Kidney tubule cell (primary cell): Measurements from ENCODE around the gene HSPA1B.
"Not testable (repeated sequence)": the region's sequence is repeated elsewhere in the genome, so short reads cannot be mapped to it uniquely, and the experiment has no call there.

ENCODE experiments used
- DNase-seq: peaks from one replicate; pipeline ENCODE4 v3.0.0-alpha.2; 2018; ENCODE audit warnings: low spot score

HSPA1B gene

DNA sequence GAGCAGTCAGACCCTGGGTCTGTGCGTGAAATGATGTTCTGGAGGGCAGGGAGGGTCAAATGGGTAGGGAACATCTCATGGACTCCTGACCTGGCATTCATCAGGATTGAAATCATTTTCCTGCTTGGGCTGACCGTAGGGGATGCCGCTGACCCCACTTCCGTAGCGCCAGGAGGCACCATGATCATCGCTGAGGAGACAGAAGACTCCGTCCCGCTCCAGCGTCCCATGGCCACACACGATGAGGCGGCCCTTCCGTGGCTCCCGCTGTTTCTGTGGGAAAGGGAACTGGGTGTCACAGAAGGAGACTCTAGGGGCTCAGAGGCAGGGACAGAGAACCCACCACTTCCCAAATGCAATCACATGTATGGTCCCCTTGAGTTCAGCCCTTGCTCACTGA lies 32.8 kb downstream of the HSPA1B start:
- no peak for DNase-seq

- no peak for DNase-seq
Measured at GRCh38 chr6:31861150-31861549, 33.6 kb downstream of the HSPA1B start.

- no peak for DNase-seq
Measured at GRCh38 chr6:31861919-31862343, 34.4 kb downstream of the HSPA1B start.

DNA sequence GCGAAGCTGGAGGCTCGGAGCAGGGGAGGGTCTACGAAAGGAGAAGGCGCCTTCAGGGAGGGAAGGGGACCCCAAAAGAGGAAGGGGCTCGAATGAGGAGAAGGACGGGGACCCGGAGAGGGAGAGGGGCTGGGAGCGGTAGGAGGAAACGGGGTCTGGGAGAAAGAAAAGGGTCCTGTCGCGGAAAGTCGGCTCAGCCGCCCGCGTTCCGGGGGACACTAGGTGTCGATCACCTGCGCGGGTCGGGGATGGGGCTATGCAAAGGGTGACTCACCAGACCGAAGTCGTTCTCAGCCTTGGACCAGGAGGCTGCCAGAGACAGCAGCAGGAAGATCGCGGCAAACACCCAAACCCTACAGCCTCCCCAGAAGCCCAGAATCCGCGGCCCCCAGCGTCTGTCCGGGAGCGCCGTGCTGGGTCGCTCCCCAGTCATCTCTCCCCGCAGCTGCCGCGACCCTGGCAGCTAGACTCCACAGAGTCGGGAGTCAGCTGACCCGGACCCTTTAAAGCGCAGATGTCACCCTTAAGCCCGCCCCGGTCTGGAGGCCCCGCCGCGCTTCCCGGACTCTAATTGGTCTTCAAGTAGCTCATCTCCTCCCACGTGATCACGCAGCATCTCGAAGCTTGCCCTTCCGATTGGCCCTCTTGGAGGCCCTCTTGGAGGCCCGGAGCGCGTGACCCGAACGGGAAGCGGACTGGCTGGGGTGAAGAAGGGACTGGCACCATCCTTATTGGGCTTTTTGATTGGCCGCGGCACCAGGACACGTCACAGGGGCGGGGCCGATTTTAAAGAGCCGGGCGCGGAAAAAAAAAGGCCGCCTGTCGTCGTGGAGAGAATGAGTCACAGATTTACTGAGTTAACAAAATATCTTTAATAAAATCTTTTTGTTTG lies 35.1 kb downstream of the HSPA1B start, which contains the start of gene NEU1:
Gene NEU1 (minus strand): TSS at position 478 of the 892 bp plus-strand sequence. CDS start 45 bp downstream, at position 433.
- peak; percentile 100 for DNase-seq

DNA sequence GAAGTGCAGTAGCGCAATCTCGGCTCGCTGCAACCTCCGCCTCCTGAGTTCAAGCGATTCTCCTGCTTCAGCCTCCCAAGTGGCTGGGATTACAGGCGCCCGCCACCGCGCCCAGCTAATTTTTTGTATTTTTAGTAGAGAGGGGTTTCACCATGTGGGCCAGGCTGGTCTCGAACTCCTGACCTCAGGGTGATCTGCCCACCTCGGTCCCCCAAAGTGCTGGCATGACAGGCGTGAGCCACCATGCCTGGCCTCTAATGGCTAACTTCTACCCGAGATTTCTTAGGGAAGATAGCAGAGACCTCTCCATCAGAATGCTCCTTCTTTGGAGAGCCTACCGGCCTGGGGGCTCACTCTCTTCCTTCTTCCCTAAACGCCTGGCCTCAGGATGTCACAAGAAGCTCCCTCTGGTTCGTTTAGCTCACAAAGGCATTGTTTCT lies 36.6 kb downstream of the HSPA1B start:
- DNase-seq = not testable (repeated sequence)

DNA sequence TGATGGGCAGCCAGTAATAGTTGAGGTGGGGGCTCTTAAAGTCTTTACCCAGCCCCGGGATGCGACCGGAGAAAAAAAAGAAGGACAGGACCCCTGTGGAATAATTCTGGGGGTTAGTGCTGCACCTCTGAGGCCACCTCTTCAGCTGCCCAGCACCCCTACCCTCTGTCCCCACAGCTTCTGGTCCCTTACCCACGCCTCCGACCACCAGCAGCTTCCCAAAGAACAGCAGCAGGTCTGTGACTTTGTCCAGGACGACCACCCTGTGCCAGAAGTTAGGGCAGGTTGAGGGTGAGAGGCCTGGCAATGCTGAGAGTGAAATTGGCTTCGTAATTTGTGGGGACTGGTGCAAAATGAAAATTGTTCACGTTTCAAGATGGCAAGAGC lies 37.3 kb downstream of the HSPA1B start:
- DNase-seq = no peak

GRCh38 chr6:31865205-31866118 lies 37.9 kb downstream of the HSPA1B start:
- peak; percentile 81 for DNase-seq

GRCh38 chr6:31868658-31868971 lies 41.1 kb downstream of the HSPA1B start:
- DNase-seq = not testable (repeated sequence)

GRCh38 chr6:31869343-31869742 lies 41.8 kb downstream of the HSPA1B start:
- no peak for DNase-seq

DNA sequence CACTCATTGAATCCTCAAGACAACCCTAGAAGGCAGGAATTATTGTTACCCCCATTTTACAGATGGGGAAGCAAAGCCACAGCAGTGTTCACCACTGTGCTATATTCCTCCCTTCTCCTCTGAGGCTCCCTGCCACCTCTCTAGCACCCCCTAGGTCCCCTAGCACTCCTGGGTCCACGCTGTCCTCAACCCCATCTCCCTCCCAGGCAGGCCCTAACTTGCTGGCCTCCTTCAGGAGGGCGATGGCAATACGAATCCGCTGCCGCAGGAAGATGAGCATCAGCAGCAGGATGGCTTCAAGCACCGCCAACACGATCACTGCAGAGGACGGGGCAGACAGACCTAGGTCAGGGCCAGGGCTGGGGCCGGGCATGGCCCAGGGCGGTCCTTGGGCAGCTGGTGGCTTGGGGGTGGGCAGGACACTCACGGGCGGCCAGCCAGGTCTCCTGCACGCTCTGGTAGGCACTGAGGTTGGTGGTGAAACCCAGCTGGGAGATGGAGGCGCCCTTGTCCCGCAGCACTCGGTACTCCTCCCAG lies 42.9 kb downstream of the HSPA1B start:
- peak; percentile 24 for DNase-seq

GRCh38 chr6:31871046-31871659 lies 43.6 kb downstream of the HSPA1B start:
- DNase-seq = peak; percentile 18

GRCh38 chr6:31874084-31874670 lies 46.6 kb downstream of the HSPA1B start:
- DNase-seq = peak; percentile 52

DNA sequence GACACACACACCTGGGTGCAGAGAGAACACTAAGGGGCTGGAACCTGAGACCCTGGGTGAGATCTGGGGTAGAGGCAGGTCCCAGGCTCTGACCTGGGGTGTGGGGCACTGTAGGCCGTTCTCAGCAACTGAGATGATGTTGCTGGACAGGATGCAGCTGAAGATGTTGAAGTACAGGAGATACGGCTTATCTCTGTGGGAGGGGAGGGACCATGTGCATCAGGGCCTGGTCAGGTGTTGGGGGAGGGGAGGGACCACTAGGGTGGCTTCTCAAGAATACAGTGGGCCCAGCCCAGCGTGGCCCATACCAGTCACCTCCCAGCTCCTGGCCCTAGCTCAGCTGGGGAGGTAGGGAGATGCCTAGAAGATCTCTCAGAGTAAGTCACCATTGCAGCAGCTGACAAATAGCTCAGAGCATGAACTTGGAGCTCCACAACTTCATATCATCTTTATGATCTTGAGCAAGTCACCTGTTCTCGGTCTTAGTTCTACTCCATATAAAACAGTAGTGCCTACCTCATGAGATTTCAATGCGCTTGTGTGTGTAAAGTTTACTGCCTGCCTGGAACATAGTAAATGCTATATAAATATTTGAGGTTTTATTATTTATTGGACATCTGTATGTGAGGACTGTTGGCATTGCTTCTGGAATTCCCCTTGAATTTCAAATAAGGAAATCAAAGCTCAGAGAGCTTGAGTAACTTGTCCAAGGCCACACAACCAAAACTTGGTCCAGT lies 47.5 kb downstream of the HSPA1B start:
- DNase-seq = no peak

- DNase-seq = no peak
Measured at GRCh38 chr6:31875877-31876276, 48.3 kb downstream of the HSPA1B start.

DNA sequence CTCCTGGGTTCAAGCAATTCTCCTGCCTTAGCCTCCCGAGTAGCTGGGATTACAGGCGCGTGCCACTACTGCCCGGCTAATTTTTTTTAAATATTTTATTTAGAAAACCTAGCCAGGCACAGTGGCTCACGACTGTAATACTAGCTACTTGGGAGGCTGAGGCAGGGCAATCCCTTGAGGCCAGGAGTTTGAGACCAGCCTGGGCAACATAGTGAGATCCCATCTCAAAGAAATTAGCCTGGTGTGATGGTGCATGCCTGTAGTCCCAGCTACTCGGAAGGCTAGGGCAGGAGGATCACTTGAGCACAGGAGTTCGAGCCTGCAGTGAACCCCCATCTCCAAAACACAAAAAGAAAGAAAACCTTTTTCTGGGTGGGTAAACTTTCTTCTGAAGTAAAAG lies 48.8 kb downstream of the HSPA1B start:
- no peak for DNase-seq

DNA sequence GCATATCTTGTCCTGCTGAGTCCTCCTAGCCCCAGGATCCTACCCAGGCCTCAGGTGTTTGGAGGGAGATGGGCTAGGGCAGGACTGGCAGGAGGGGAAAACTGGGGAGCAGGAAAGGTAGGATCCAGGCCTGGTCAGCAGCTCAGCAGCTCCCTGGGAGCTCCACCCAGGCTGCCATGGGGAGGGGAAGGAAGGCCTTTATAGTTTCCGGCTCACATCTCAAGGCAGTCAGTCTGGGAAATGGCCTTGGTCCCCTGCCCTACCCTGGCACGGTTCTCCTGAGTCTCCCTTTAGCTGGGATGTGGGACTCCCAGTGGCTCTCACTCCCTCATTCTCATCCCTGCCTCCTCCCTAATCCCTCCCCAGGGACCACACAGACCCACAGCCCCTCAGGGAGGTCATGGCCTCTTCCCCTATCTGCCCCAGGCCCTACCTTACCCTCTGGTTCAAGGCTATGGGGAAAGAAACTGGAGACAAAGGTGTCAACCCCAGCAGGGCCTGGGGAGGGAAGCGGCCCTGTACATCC lies 49.6 kb downstream of the HSPA1B start:
- DNase-seq = no peak

DNA sequence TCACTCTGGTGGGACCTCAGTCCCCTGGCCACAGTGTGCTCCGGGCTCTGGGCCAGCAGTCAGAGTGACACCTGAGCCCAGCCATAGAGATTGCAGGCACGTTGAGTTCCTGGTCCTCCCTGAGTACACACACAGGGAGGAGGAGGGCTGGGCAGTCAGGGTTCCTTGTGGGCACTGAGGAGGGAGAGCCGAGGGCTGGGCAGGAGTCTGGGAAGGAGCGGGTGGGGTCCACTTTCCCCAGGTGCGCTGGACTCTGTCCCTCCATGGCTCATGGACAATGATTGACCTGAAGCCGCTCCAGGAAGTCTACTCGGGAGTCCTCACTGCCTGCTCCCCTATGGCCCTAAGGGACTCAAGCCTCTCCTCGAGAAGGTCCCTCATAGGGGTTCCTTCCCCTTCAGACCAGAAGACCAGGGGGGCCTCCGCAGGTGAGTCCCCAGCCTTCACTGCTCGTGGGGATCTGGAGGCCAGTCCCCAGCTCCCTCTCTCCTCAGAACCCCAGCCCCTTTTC lies 50.2 kb downstream of the HSPA1B start:
- peak; percentile 65 for DNase-seq

DNA sequence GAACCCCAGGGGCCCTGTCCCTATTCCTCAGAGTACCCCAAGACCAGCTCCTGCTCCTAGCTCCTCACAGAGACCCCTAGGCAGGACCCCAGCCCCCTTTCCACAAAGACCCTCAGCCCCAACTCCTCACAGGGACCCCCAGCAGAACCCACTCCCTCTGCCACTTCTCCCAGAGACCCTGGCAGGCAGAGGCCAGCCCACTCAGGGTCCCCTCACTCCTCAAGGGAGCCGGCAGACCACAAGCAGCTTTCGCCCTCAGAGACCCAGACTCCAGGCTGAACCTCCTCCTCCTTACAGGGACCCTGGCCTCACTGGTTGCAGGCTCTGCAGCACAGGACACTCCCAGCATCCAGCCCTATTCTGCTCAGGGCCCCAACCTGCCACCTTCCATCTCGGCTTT lies 50.7 kb downstream of the HSPA1B start:
- DNase-seq = no peak

DNA sequence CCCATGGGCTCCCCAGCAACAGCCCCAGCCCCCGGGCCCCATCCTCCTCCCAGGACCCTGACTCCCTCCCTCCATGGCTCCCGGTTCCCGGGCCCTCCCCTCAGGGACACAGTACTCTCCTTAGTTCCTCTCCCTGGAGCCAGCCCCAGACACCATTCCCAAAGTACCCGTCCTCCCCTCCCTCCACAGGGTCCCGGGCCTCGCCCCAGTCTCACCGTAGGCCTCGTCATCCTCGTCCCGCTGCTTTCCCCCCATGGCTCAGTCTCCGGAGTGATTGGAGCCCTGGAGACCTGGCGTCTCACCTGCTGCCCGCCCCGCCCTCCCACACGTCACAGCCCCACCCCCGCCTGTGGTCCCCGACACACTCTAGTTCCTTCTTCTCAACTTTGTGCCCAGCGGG lies 51.2 kb downstream of the HSPA1B start, which contains the start of gene SLC44A4:
Gene SLC44A4 (minus strand): TSS at position 272 of the 400 bp plus-strand sequence. CDS start 17 bp downstream, at position 255.
- DNase-seq = peak; percentile 34

GRCh38 chr6:31879143-31879542 lies 51.6 kb downstream of the HSPA1B start:
- DNase-seq = peak; percentile 29
